ENCODE data around the gene ZNF664. TPM values are rescaled to one million over a fixed set of nuclear protein-coding genes. Genes with fewer than 3 reads are reported as not detected.

Gene ZNF664
- total and polyA plus RNA-seq, 10 of the 15 experiments (the other 5 are each of a cell fraction or from before 2014, with no cell fraction given): 1.8 to 65.6 (median 30.8) TPM

DNA sequence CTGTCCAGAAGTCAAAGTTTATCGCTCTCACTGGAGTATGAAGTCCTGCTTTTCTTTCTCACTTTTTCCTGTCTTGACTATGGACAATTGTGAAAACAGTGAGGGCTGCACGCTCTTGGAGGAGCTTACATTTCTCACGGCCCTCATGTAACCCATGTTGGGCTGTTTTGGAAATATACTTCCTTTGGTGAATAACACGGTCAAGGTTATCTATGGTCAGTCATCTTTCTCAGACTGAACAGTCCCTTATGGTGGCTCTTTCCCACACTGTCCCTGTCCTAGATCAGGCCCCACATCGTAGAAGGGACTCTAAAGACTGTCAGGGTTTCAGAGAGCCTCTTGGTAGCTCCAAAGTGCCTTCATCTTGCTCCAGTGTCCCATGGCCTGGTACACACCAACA, 7.6 kb upstream of the ZNF664 start:
- no peaks in the 10 kb centered on the region for H3K36me3 ChIP-seq (ENCODE audit: control insufficient read depth in 2 of 2, insufficient read depth in 2 of 2, low read length in 1 of 2)
- no peaks in the 10 kb centered on the region for H3K4me1 ChIP-seq (ENCODE audit: control insufficient read depth, insufficient read depth, low read length)
- FAIRE-seq: no peak
- no peaks in the 10 kb centered on the region for H4K20me1 ChIP-seq (ENCODE audit: control insufficient read depth, insufficient read depth)
- H3K9me3 ChIP-seq (replicated peaks; ENCODE audit: control insufficient read depth, insufficient read depth, low read length): no peaks in the 10 kb centered on the region
- no peak overlapping the region for H3K9ac ChIP-seq (ENCODE audit: control insufficient read depth, insufficient read depth, low read length)
- 46% methylated on average over 5 of the region's 5 CpGs for WGBS (ENCODE audit: insufficient coverage, insufficient replicate concordance, low lambda C conversion rate, missing lambda C conversion rate)
- ChIA-PET CTCF (interaction anchor here (1.4 to 2.7 kb wide), 3 partner anchors 19 to 61 kb away, joined by 3 to 8 read pairs (median 3); no protein-coding TSS in a partner anchor), RAD21 (ENCODE audit: unreplicated experiment) (no interaction called here), SMC1A (ENCODE audit: uncharacterized antibody, unreplicated experiment) (interaction anchor here (0.7 to 1.3 kb wide), 3 partner anchors 9 to 20 kb away, joined by 3 to 4 read pairs (median 3); no protein-coding TSS in a partner anchor), POLR2A (interaction anchor here (1.0 kb wide), 1 partner anchor 9 kb away, joined by 3 read pairs; no protein-coding TSS in a partner anchor)
- no TSS peak for BruUV-seq (replicated peaks)
- in situ Hi-C loops (cut with MboI) (no loop called here), intact Hi-C loops (cut with micrococcal nuclease; ENCODE audit: unreplicated experiment) (no loop called here)
- TF ChIP-seq ZBTB11 (CRISPR knock-in tag; IDR thresholded peaks at IDR 0.05) (no peak), IRF4 (IDR thresholded peaks at IDR 0.05; ENCODE audit: low read depth, low read length) (no peak), YY1 (IDR thresholded peaks at IDR 0.05; ENCODE audit: low read depth, low read length) (no peak), SIN3A (IDR thresholded peaks at IDR 0.05; ENCODE audit: low read depth, low read length) (no peak), JUNB (IDR thresholded peaks at IDR 0.05) (no peak), CUX1 (IDR thresholded peaks at IDR 0.05; ENCODE audit: insufficient replicate concordance, low read depth, low read length) (no peak), PAX5 (IDR thresholded peaks at IDR 0.05; ENCODE audit: borderline replicate concordance, low read depth, low read length) (no peak), ZBED1 (IDR thresholded peaks at IDR 0.05; ENCODE audit: borderline replicate concordance) (no peak), RUNX3 (IDR thresholded peaks at IDR 0.05; ENCODE audit: low read length) (no peak), ATF3 (IDR thresholded peaks at IDR 0.05; ENCODE audit: borderline replicate concordance, extremely low read depth, low read depth, low read length) (no peak)
- no peak overlapping the region for H3K4me3 ChIP-seq
- H2AFZ ChIP-seq (ENCODE audit: control insufficient read depth, low read depth, low read length): no peak overlapping the region
- no peak overlapping the region for H3K4me2 ChIP-seq (ENCODE audit: control insufficient read depth, insufficient read depth)
- no peak overlapping the region for H3K27ac ChIP-seq (ENCODE audit: control insufficient read depth, insufficient read depth)
- no peak for ATAC-seq
- H3K27me3 ChIP-seq (replicated peaks in 1 of 2; ENCODE audit: control insufficient read depth in 2 of 2, insufficient read depth in 2 of 2, low read length in 1 of 2): peaks cover 0 to 3% of the 10 kb centered on the region in 2 experiments; a peak in 2 of 4 replicates
- no peak for DNase-seq (ENCODE audit: low read depth, low spot score)
- H3K79me2 ChIP-seq (ENCODE audit: control insufficient read depth, insufficient read depth, low read length): no peaks in the 10 kb centered on the region

Measured in GM12878 (cell line).